ENCODE measurements around the gene KDM1B.

KDM1B gene

GRCh38 chr6:18234564-18234963 is 79.3 kb downstream of the KDM1B start:
- no peak for DNase-seq (ENCODE audit: low spot score)

DNA sequence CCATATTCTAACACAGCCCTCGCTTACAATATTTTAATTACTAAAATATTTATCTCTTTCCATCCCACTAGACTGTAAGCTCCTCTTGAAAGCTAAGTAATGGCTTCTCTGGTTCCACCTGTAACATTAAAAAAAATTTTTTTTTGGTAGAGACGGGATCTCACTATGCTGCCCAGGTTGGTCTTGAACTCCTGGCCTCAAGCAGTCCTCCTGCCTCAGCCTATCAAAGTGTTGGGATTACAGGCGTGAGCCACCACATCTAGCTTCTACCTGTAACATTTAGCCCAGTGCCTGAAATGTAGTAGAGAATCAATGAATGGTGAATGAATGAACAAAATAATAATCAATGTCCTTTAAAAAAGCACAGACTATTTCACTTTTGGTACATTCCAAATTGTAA is 80.3 kb downstream of the KDM1B start:
- no peak for DNase-seq (ENCODE audit: low spot score)

DNA sequence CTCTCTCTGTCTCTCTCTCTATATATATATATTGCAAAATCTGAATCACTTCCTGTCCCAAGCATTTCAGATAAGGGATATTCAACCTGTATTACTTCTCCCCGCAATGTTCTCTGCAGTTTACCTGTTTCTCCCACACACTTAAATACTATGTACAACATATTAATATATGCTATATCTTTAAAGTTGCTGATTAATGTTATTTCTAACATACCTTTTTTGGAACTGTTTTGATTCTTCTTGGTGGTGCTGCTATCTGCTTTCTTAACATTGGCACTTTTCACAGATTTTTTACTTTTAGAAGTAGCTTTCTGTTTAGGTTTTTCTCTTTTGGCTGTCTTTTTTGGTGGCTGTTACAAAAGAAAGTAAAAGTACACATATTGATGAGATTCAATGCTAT is 81.9 kb downstream of the KDM1B start:
- DNase-seq (ENCODE audit: low spot score), result no peak

DNA sequence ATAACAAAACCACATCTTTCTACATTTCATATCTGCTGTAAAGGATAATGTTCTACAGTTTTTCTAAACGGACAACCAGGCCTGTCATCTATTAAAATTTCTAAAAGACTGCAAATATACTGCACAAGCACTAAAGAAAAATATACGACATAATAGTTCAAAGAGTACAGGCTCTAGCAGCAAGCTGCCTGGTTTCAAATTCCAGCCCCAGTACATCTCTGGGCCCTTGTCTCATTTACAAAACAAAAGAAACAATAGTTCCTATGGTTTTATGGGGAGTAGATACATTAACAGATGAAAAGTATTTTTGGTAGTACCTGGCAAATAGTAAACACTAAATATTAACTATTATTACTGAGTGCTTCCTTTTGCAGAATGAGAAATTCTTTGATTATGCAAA is 85.0 kb downstream of the KDM1B start:
- DNase-seq (ENCODE audit: low spot score), result no peak

DNA sequence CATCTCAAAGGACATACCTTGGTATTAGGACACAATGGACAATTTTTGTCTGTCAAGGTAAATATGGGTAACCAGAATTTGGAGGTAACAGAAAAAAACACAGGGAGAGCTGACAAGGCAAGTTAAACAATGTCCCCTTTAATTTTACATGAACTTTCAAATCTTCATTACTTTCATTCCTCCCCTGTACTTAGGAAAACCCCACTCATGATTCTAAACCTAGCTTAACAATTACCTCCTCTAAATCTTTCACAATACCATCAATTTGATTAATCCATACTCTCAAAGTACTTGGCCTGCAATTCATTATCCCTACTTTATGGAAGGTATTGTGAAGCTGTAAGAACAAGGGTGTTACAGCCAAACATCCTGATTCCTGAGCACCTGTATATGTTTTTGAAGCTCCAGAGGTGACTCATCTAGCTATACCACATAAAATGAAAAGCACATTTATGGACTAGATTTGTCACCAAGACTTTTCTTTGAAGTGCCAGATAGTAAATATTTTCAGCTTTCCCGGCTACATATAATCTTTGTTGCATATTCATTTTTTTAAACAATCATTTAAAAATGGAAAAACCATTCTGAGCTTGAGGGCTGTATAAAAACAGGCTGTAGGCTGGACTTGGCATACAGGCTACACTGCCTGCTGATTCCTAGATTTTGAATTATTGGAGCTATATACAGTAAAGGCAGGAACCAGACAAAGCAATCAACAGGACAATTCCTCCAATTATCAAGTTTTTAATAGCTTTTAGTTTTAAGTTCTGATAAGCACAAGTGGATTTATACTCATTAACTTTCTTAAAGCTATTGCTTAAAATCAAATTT is 86.2 kb downstream of the KDM1B start:
- no peak for DNase-seq (ENCODE audit: low spot score)

- no peak for DNase-seq (ENCODE audit: low spot score)
Measured at GRCh38 chr6:18242062-18242851, 87.0 kb downstream of the KDM1B start.

DNA sequence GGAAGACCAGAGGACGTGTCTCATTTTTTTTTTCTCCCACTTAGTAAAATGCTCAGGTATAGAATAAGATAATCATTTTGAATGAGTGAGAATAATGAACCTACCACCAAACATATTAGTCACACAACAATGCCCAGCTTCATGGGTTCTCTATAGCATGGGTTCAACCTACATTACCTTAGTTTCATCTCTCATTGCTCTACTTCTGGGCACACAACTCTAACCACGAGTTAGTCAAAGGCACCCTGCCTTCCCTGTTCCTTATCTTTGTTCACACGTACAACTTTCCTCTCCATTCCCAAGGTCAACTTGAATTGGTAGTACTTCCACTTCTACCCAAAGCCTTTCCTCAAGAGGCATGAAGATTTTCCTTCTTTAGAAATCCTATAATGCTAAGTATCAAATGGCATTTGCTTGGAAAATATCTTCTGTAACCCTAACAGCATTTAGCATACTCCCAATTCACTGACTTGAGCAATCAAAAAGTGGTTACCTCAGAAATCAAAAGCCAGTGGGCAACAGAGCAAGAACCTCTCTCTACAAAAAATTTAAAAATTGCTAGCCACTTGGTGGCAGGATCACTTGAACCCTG is 88.2 kb downstream of the KDM1B start:
- DNase-seq (ENCODE audit: low spot score), result no peak

GRCh38 chr6:18244251-18244650 is 89.0 kb downstream of the KDM1B start:
- DNase-seq (ENCODE audit: low spot score), result no peak

DNA sequence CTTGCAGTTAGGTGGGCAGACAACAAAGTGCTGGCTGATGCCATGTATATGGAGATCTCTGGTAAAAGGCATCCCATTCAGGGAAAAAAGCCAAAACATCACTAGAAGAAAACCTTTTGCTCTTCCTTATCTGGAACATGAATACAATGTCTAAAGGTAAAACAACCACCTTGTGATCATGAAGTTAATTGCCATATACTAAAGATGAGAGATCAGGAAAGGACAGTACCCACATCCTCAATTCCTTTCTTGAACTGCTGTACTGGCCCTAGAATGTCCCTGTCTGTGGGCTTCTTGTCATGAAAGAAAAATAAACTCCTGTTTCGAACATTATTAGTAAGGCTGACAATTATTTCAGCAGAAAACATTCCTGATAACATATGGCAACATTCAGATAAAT is 89.9 kb downstream of the KDM1B start:
- no peak for DNase-seq (ENCODE audit: low spot score)

DNA sequence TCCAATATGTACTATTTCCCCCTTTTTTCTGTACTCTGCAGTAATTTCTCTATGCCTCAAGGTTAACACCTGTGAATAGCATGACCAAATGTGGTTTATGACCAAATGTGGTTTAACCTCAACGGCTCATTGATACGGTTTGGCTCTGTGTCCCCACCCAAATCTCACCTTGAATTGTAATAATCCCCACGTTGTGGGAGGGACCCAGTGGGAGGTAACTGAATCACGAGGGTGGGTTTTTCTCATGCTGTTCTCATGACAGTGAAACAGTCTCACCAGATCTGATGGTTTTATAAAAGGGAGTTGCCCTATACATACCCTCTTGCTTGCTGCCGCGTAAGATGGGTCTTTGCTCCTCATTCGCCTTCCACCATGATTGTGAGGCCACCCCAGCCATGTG is 90.4 kb downstream of the KDM1B start:
- DNase-seq (ENCODE audit: low spot score), result no peak

GRCh38 chr6:18246205-18246604 is 91.0 kb downstream of the KDM1B start:
- no peak for DNase-seq (ENCODE audit: low spot score)

DNA sequence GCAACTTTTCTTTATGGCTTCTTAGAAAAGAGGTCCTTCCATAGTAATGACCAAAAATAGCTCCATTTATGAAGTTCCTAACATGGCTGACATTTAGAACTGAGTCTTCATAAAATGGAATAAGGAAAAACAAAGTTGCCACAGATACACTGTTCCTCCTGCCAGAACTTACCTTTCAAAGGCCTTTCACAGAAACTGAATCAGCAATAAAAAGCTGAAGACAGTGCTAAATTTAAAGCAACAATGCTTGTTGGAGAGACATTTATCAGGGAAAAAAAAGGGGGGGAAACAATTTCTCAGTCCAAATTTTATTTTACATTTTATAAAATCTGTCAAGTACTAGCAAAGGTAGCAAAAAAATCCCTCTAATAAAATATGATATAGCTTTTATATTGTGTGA is 91.8 kb downstream of the KDM1B start:
- DNase-seq (ENCODE audit: low spot score), result no peak

DNA sequence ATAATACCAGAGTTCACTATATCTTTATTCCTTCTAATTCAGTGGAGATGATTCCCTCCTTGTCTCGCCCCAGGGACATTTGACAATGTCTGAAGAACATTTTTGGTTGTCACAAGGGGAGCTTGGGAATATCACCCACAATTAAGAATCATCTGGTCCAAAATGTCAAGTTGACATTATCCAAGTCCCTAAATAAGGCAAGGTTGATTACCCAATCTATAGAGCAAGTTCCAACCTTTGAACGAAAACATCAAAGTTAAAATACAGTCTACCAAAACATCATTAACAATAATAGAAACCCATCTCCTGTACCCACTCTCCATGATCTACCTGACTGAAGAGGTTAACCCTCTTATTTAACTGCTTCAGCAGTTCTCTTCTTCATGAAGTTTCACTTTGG is 93.5 kb downstream of the KDM1B start:
- DNase-seq (ENCODE audit: low spot score), result no peak

DNA sequence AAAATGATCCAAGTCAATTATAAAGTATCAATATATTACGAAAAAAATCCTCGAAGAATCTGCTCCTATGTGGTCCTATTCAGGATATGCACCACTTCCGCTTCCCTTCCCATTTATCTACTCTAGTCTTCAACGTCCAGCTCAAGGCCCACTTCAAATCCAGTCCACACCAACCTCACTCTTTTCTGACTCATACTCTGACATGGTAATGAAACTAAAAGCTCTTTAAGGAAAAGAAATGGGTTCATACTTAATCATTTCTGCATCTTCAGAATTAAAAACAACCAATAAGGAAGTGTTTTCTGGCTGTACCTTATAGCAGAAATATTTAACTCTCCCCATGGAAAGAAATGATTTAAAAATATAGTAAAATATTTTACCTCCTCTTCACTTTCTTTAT is 94.0 kb downstream of the KDM1B start:
- DNase-seq (ENCODE audit: low spot score), result no peak

GRCh38 chr6:18253635-18254034 is 98.4 kb downstream of the KDM1B start:
- DNase-seq (ENCODE audit: low spot score), result no peak

DNA sequence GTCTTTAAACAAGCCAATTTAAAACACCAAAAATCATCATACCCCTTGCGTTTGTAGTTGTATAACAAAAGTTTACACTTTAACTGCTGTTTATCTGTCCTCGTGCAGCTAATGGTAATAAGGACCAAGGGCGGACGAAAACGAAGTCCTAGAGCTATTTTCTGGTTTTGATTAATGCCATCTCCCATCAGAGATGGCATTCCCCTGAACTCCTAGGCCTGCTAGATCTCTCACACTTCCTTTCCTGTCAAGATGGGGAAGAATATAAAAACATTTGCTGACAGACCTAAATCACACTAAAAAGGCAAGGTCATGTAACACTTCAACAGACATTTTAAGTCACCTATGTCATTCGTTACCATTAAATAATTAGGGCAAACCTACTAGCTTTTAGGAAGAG is 99.6 kb downstream of the KDM1B start:
- no peak for DNase-seq (ENCODE audit: low spot score)

- no peak for DNase-seq (ENCODE audit: low spot score)
Measured at GRCh38 chr6:18259675-18260447, 104.6 kb downstream of the KDM1B start.

DNA sequence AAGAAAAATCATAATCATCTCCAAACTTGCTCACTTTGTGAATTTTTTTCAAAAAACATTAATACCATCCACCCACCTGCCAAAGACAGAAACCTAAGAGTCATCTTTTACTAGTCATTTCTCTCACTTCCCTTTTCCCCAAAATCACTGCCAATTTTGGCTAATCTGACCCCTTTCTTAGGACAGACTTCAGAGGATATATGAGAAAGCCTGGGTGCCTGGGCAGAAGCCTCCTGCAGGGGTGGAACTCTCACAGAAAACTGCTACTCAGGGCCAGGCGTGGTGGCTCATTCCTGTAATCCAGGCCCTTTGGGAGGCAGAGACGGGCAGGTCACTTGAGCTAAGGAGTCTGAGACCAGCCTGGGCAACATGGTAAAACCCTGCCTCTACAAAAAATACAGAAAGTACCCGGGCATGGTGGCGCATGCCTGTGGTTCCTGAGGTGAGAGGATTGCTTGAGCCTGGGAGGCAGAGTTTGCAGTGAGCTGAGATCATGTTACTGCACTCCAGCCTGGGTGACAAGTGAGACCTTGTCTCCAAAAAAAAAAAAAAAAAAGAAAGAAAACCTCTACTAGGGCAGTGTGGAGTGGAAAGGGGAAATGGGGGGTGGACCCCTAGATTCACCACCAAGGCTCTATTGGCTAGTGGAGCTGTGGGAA is 105.4 kb downstream of the KDM1B start:
- DNase-seq (ENCODE audit: low spot score), result no peak

- no peak for DNase-seq (ENCODE audit: low spot score)
Measured at GRCh38 chr6:18261877-18262276, 106.7 kb downstream of the KDM1B start.

- DNase-seq (ENCODE audit: low spot score), result peak; percentile 13
Measured at GRCh38 chr6:18262702-18263417, 107.6 kb downstream of the KDM1B start.

All from globus pallidus (tissue), 1 donor.